SK-N-SH treated with all-trans-retinoic acid at 6 μM for 48 hours (cell line): ENCODE measurements around the gene PTPN1.

Experiments
- ATAC-seq: fragments of 200-7000 bp; cut with Tn5 transposase; 3 replicates; pipeline ENCODE4 v1.9.1; 2020; ENCODE audit warnings: mild to moderate bottlenecking, moderate library complexity
- ARNTL ChIP-seq: fragments of 450-650 bp; formaldehyde crosslinking; IDR thresholded peaks from 2 replicates; pipeline ENCODE4 v1.5.0; 2020; ENCODE audit warnings: low read depth, mild to moderate bottlenecking, moderate library complexity, borderline replicate concordance
- BACH2 ChIP-seq: fragments of 250-450 bp; sonication (Bioruptor Pico); IDR thresholded peaks from 2 replicates; pipeline ENCODE4 v1.9.0; 2021; ENCODE audit warnings: mild to moderate bottlenecking, borderline replicate concordance
- CSDC2 ChIP-seq: fragments of 250-450 bp; sonication (Bioruptor Pico); IDR thresholded peaks from 2 replicates; pipeline ENCODE4 v1.5.0; 2020; ENCODE audit warnings: mild to moderate bottlenecking, moderate library complexity
- ESRRG ChIP-seq: fragments of 250-450 bp; sonication (Bioruptor Pico); IDR thresholded peaks from 2 replicates; pipeline ENCODE4 v1.6.1; 2021; ENCODE audit warnings: mild to moderate bottlenecking
- GLIS3 ChIP-seq: fragments of 250-450 bp; sonication (Bioruptor Pico); IDR thresholded peaks from 2 replicates; pipeline ENCODE4 v1.5.0; 2020; ENCODE audit warnings: mild to moderate bottlenecking, moderate library complexity
- ISL1 ChIP-seq: fragments of 250-450 bp; sonication (Bioruptor Pico); IDR thresholded peaks from 2 replicates; pipeline ENCODE4 v2.1.2; 2022; ENCODE audit warnings: mild to moderate bottlenecking, moderate library complexity
- OSR1 ChIP-seq: fragments of 250-450 bp; sonication (Bioruptor Pico); IDR thresholded peaks from 2 replicates; pipeline ENCODE4 v1.8.0; 2022; ENCODE audit warnings: moderate library complexity, mild to moderate bottlenecking, inconsistent platforms
- PPARA ChIP-seq: fragments of 250-450 bp; sonication (Bioruptor Pico); IDR thresholded peaks from 2 replicates; pipeline ENCODE4 v1.5.0; 2020; ENCODE audit warnings: mild to moderate bottlenecking, borderline replicate concordance
- RARB ChIP-seq: fragments of 250-450 bp; sonication (Bioruptor Pico); IDR thresholded peaks from 2 replicates; pipeline ENCODE4 v1.8.0; 2021; ENCODE audit warnings: mild to moderate bottlenecking, moderate library complexity
- SNAI2 ChIP-seq: fragments of 250-450 bp; sonication (Bioruptor Pico); IDR thresholded peaks from 2 replicates; pipeline ENCODE4 v1.5.0; 2020; ENCODE audit warnings: mild to moderate bottlenecking, moderate library complexity
- TOX ChIP-seq: fragments of 250-450 bp; sonication (Bioruptor Pico); IDR thresholded peaks from 2 replicates; pipeline ENCODE4 v1.8.0; 2021; ENCODE audit warnings: mild to moderate bottlenecking, moderate library complexity, borderline replicate concordance
- ZC3H10 ChIP-seq: fragments of 250-450 bp; sonication (Bioruptor Pico); IDR thresholded peaks from 2 replicates; pipeline ENCODE4 v1.5.1; 2021; ENCODE audit warnings: mild to moderate bottlenecking, moderate library complexity
- ZFP3 ChIP-seq: fragments of 250-450 bp; sonication (Bioruptor Pico); IDR thresholded peaks from 2 replicates; pipeline ENCODE4 v1.5.0; 2020; ENCODE audit warnings: mild to moderate bottlenecking, moderate library complexity
- ZFP30 ChIP-seq: fragments of 450-650 bp; formaldehyde crosslinking; IDR thresholded peaks from 2 replicates; pipeline ENCODE4 v1.5.0; 2022; ENCODE audit warnings: mild to moderate bottlenecking, moderate library complexity
- ZNF565 ChIP-seq: fragments of 450-650 bp; formaldehyde crosslinking; conservative IDR thresholded peaks from 2 replicates; pipeline ENCODE4 v1.5.0; 2020; ENCODE audit warnings: low read depth, mild to moderate bottlenecking, moderate library complexity
- ZNF70 ChIP-seq: fragments of 450-650 bp; formaldehyde crosslinking; IDR thresholded peaks from 2 replicates; pipeline ENCODE4 v1.5.0; 2020; ENCODE audit warnings: mild to moderate bottlenecking, moderate library complexity
- ZNF8 ChIP-seq: fragments of 450-650 bp; formaldehyde crosslinking; IDR thresholded peaks from 2 replicates; pipeline ENCODE4 v1.5.0; 2020; ENCODE audit warnings: mild to moderate bottlenecking, moderate library complexity
- TF ChIP-seq, protein P1 (sequence below): fragments of 250-450 bp; sonication (Bioruptor Pico); IDR thresholded peaks from 2 replicates; pipeline ENCODE4 v1.5.1; 2020; ENCODE audit warnings: low read depth, mild to moderate bottlenecking, moderate library complexity
- TF ChIP-seq, protein P2 (sequence below): fragments of 250-450 bp; sonication (Bioruptor Pico); IDR thresholded peaks from 2 replicates; pipeline ENCODE4 v1.8.0; 2020; ENCODE audit warnings: mild to moderate bottlenecking, moderate library complexity, borderline replicate concordance
- TF ChIP-seq, protein P3 (sequence below): fragments of 250-450 bp; sonication (Bioruptor Pico); IDR thresholded peaks from 2 replicates; pipeline ENCODE4 v1.5.1; 2021; ENCODE audit warnings: mild to moderate bottlenecking, moderate library complexity
- TF ChIP-seq, protein P4 (sequence below): fragments of 250-450 bp; sonication (Bioruptor Pico); IDR thresholded peaks from 2 replicates; pipeline ENCODE4 v1.8.0; 2021; ENCODE audit warnings: low read depth, mild to moderate bottlenecking, moderate library complexity, borderline replicate concordance

PTPN1 gene

DNA sequence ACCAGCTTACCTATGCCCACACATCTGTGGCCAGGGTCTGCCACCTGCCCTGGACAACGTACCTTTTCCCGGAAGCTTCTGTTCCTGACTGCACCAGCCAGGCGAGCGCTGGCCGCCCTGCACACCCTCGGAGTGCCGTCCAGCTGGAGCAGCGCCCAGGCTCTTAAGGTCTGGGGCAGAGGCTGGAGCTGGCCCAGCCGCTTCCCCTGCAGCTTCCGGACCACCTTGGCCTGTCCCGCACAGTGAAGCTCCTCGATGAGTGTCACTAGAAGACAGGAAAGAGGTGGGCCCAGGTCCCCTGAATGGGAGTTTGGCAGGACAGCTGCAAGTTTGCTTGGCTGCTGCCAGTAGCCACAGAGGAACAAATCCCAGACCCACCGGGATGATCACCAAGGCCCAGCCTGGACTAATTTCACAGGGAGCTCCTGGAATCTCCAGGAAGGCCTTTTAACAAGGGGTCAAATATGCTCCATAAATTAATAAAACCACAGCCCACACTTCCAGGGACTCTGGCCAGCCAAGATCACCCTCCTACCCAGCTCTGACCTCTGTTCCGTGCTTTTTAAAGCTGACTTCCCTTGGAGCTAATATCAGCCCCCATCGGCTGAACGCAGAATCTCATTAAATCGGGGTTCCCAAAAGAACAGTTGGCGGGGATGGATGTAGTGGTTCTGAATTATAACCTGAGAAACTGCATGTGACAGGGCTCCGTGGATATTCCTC, 82.3 kb downstream of the PTPN1 start:
- no peak for TF ChIP-seq ARNTL (CRISPR knock-in tag)
- TF ChIP-seq, all 23 proteins: peak for 0
- ATAC-seq = no peak

DNA sequence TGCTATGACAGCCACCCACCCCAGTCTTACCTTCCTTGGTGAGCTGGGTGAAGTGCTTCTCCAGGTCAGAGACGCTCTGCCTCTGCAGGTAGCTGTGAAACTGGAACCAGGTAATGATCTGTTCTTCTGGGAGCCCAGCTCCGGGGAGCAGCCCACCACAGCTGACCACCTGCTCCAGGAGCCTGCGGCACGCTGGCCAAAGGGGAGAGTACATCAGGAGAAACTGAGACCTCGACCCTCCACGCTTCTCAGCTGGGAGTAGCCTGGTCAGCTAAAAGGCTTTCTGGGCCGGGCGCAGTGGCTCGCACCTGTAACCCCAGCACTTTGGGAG, 82.8 kb downstream of the PTPN1 start:
- no peak for ATAC-seq
- TF ChIP-seq ZFP3 (CRISPR knock-in tag) (no peak), TOX (no peak), ZNF565 (CRISPR knock-in tag) (no peak), RARB (CRISPR knock-in tag) (no peak), ESRRG (CRISPR knock-in tag) (no peak), GLIS3 (no peak), OSR1 (CRISPR knock-in tag) (no peak), ZNF70 (CRISPR knock-in tag) (no peak), SNAI2 (CRISPR knock-in tag) (no peak), BACH2 (CRISPR knock-in tag) (no peak), ZC3H10 (CRISPR knock-in tag) (no peak), ZFP30 (CRISPR knock-in tag) (no peak)
- TF ChIP-seq, protein P1, sequence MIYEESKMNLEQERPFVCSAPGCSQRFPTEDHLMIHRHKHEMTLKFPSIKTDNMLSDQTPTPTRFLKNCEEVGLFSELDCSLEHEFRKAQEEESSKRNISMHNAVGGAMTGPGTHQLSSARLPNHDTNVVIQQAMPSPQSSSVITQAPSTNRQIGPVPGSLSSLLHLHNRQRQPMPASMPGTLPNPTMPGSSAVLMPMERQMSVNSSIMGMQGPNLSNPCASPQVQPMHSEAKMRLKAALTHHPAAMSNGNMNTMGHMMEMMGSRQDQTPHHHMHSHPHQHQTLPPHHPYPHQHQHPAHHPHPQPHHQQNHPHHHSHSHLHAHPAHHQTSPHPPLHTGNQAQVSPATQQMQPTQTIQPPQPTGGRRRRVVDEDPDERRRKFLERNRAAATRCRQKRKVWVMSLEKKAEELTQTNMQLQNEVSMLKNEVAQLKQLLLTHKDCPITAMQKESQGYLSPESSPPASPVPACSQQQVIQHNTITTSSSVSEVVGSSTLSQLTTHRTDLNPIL (CRISPR knock-in tag) = no peak
- TF ChIP-seq, protein P2, sequence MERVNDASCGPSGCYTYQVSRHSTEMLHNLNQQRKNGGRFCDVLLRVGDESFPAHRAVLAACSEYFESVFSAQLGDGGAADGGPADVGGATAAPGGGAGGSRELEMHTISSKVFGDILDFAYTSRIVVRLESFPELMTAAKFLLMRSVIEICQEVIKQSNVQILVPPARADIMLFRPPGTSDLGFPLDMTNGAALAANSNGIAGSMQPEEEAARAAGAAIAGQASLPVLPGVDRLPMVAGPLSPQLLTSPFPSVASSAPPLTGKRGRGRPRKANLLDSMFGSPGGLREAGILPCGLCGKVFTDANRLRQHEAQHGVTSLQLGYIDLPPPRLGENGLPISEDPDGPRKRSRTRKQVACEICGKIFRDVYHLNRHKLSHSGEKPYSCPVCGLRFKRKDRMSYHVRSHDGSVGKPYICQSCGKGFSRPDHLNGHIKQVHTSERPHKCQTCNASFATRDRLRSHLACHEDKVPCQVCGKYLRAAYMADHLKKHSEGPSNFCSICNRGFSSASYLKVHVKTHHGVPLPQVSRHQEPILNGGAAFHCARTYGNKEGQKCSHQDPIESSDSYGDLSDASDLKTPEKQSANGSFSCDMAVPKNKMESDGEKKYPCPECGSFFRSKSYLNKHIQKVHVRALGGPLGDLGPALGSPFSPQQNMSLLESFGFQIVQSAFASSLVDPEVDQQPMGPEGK = no peak
- TF ChIP-seq, protein P3, sequence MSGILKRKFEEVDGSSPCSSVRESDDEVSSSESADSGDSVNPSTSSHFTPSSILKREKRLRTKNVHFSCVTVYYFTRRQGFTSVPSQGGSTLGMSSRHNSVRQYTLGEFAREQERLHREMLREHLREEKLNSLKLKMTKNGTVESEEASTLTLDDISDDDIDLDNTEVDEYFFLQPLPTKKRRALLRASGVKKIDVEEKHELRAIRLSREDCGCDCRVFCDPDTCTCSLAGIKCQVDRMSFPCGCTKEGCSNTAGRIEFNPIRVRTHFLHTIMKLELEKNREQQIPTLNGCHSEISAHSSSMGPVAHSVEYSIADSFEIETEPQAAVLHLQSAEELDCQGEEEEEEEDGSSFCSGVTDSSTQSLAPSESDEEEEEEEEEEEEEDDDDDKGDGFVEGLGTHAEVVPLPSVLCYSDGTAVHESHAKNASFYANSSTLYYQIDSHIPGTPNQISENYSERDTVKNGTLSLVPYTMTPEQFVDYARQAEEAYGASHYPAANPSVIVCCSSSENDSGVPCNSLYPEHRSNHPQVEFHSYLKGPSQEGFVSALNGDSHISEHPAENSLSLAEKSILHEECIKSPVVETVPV = no peak
- TF ChIP-seq, protein P4, sequence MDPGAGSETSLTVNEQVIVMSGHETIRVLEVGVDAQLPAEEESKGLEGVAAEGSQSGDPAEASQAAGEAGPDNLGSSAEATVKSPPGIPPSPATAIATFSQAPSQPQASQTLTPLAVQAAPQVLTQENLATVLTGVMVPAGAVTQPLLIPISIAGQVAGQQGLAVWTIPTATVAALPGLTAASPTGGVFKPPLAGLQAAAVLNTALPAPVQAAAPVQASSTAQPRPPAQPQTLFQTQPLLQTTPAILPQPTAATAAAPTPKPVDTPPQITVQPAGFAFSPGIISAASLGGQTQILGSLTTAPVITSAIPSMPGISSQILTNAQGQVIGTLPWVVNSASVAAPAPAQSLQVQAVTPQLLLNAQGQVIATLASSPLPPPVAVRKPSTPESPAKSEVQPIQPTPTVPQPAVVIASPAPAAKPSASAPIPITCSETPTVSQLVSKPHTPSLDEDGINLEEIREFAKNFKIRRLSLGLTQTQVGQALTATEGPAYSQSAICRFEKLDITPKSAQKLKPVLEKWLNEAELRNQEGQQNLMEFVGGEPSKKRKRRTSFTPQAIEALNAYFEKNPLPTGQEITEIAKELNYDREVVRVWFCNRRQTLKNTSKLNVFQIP (CRISPR knock-in tag) = no peak

DNA sequence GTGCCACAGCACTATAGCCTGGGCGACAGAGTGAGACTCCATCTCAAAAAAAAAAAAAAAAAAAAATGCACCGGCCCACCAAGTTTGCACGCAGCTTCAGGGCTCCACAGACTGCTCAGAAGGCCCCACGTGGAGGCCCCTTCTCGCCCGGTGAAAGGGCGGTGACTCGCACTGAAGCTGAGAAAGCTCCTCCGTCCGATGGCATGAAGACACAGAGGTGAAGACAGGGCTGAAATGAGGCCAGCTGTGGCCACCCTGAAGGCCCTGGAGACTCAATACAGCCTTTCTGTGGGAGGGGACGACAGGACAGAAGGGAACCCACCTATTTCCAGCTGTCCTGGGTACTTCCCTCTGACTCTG, 84.0 kb downstream of the PTPN1 start:
- no peak for ATAC-seq
- no peak for TF ChIP-seq TOX
- TF ChIP-seq ISL1 = no peak
- TF ChIP-seq ZNF565 (CRISPR knock-in tag) = no peak
- no peak for TF ChIP-seq OSR1 (CRISPR knock-in tag)
- TF ChIP-seq ZNF70 (CRISPR knock-in tag) = no peak
- no peak for TF ChIP-seq BACH2 (CRISPR knock-in tag)
- no peak for TF ChIP-seq CSDC2 (CRISPR knock-in tag)
- TF ChIP-seq ZNF8 (CRISPR knock-in tag) = no peak
- no peak for TF ChIP-seq PPARA (CRISPR knock-in tag)
- no peak for TF ChIP-seq ZFP3 (CRISPR knock-in tag)
- TF ChIP-seq SNAI2 (CRISPR knock-in tag) = no peak
- no peak for TF ChIP-seq ESRRG (CRISPR knock-in tag)
- TF ChIP-seq, protein P4 (CRISPR knock-in tag) = no peak
